ENCODE measurements around the gene TACSTD2. TPM values are rescaled to one million over a fixed set of nuclear protein-coding genes. Genes with fewer than 3 reads are reported as not detected.

TACSTD2 gene
- total RNA-seq: 102 TPM

DNA sequence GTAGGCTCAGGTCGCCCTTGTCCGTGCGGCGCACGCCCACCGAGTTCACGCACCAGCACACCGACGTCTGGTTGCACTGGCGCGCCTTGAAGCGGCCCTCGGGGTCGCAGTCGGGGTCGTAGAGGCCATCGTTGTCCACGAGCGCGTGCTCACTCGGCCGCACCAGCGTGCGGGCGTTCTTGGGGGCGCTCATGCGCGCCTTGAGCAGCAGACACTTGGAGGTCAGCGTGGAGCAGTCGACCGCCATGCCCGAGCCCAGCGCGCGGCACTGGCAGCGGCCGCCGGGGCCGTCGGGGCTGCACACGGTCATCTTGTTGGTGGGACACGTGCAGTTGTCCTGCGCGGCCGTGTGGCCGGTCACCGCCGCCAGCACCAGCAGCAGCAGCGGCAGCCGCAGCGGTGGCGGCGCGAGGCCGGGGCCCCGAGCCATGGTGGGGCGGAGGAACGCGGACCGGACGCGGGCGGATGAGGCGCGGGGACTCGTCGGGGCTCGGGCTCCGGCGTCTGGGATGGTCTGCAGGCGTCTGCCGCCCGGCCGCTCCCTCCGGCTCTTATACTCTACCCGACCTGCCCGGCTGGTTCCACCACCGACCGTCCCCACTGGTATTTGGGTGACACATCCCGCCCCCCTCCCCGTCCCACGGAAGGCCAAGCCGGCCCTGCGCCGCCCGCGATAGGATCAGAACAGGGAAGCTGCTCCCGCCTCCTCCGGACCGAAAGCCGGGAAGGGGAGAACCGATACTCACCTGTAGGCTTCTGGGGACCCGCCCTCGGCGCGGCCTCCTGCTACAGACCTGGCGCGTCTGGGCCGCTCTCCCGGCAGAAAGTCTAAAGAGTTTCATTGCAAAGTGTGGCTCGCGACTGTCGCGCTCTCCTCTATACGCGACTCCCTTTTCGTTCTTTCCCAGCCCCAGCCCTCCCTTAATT is at the start of gene TACSTD2:
Gene TACSTD2 (minus strand): TSS at position 526 of the 927 bp plus-strand sequence. CDS start 96 bp downstream, at position 430.

GRCh38 chr1:58546520-58547308 is 30.3 kb downstream of the TACSTD2 start, which contains the start of gene OMA1:
TSS of gene OMA1 (minus strand) at chr1:58546726. CDS start at chr1:58539294, 7,432 bp downstream.

Other genes starting within 250 kb of the TACSTD2 start
- 38.9 TPM for gene OMA1, start 30.5 kb downstream of the TACSTD2 start, total RNA-seq
- gene MYSM1, start 122.8 kb upstream of the TACSTD2 start, total RNA-seq: 29.1 TPM
- 312 TPM for gene JUN, start 206.8 kb upstream of the TACSTD2 start, total RNA-seq

All from metanephros (tissue), 1 donor.